Adipose tissue (tissue), 3 donors: Measurements from ENCODE around the gene ANKRD55. TPM values are rescaled to one million over a fixed set of nuclear protein-coding genes. Genes with fewer than 3 reads are reported as not detected.
"Not testable (repeated sequence)": the region's sequence is repeated elsewhere in the genome, so short reads cannot be mapped to it uniquely, and the experiment has no call there.

ENCODE experiments used
- H3K27ac ChIP-seq: one replicate; pipeline ENCODE4 v1.5.1; 2013; ENCODE audit warnings: low read depth, low read length
- WGBS, 3 donors: extraction: QIAGEN DNeasy Blood & Tissue Kit; methylation state at CpG; one replicate each; pipeline ENCODE4 v1.1.7; 2013; 5-methylcytosine and 5-hydroxymethylcytosine counted together
- polyA plus RNA-seq, 3 donors: library from polyadenylated mRNA; stranded (reverse); fragments of 200-250 nt; gene quantifications; one replicate each; pipeline ENCODE4 v1.2.3, GENCODE V29; 2013
- donor health status: healthy with polysubstance abuse.
- donor health status: Bipolar disorder and iron deficiency.
- donor health status: healthy.

Gene ANKRD55
- polyA plus RNA-seq = under 1 TPM; 0.07 to 0.34 (median 0.20) TPM

DNA sequence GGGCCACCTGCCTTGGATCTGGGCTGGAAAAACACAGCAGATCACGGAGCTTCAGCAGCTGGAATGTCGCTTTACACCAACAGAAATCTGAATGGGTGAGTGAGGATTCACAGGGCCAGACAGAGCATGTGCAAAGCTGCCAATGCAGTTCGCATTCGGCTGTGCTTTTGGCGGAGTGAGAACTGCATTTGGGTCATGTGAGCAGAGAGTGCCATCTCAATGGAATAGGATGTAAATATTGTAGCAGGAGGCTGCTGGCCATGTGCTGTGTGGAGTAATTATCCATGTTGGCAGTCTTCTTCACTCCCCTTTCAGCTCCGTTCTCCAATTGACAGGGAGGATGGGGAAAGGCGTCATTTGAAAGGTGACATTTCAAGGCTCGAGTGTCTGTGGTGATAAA, at the start of gene ANKRD55:
ANKRD55 (minus strand) TSS at position 101 of the 400 bp plus-strand sequence. CDS start 417 bp downstream, outside the sequence.
- no peak within 1 kb of the TSS for H3K27ac ChIP-seq
- 32 to 74% (median 65%) methylated on average over 8 of the region's 8 CpGs for WGBS, 3 donors

GRCh38 chr5:56282216-56282615, 49.1 kb upstream of the ANKRD55 start:
- no peak overlapping the region for H3K27ac ChIP-seq
- 97 to 100% (median 98%) methylated on average over 1 of the region's 1 CpG for WGBS, 3 donors

- WGBS, 3 donors = 81 to 88% (median 85%) methylated on average over 5 of the region's 5 CpGs
- H3K27ac ChIP-seq = no peak overlapping the region
Observed at GRCh38 chr5:56281489-56282165, 48.5 kb upstream of the ANKRD55 start.

- no peak overlapping the region for H3K27ac ChIP-seq
- 26 to 48% (median 32%) methylated on average over 2 of the region's 2 CpGs for WGBS, 3 donors
Observed at GRCh38 chr5:56279979-56280378, 46.8 kb upstream of the ANKRD55 start.

GRCh38 chr5:56279291-56279690, 46.2 kb upstream of the ANKRD55 start:
- no peak overlapping the region for H3K27ac ChIP-seq
- 50 to 86% (median 55%) methylated on average over 6 of the region's 6 CpGs for WGBS, 3 donors

- 77 to 91% (median 82%) methylated on average over 7 of the region's 7 CpGs for WGBS, 3 donors
- H3K27ac ChIP-seq = no peak overlapping the region
Observed at GRCh38 chr5:56278335-56278753, 45.2 kb upstream of the ANKRD55 start.

DNA sequence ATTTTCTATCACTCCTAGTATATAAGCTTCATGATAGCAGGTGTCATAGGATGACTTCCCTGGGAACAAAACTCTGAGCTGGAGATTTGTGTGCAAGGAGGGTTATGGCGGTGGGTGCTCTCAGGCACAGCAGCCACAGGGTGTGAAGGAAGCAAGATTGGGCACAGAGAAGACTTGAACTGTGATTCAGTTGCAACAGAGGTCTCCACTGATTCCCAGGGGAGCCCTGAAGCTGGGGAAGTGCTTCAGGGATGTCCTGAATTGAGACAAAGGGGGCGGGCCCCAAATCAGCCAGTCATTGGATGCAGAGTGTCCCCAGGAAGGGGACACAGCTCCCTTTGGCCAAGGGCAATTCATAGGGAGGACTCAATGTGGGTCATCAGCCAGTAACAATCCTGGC, 44.4 kb upstream of the ANKRD55 start:
- no peak overlapping the region for H3K27ac ChIP-seq
- WGBS, 3 donors = 76 to 95% (median 81%) methylated on average over 2 of the region's 2 CpGs

GRCh38 chr5:56273376-56273955, 40.3 kb upstream of the ANKRD55 start:
- H3K27ac ChIP-seq = no peak overlapping the region
- WGBS, 3 donors = 73 to 82% (median 74%) methylated on average over 4 of the region's 4 CpGs

DNA sequence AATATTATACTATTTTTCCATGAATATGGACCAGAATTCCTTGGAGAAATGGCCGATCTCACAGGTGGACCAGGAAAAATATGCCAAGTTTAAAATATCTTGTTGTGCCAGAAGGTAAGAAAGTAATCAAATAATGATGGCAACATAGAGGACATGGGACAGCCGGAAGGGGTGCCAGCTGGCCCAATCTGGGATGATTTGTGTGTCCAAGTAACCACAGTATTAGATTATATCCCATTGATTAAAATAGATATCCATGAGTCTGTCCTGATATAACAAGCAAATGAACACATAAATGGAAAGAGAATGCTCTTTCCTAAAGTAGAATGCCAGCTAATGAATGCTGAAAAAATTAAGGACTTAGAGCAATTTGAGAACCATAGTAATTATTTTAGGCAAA, 39.6 kb upstream of the ANKRD55 start:
- 54 to 97% (median 94%) methylated on average over 2 of the region's 2 CpGs for WGBS, 3 donors
- no peak overlapping the region for H3K27ac ChIP-seq

- WGBS, 3 donors = 37 to 43% (median 39%) methylated on average over 6 of the region's 6 CpGs
- no peak overlapping the region for H3K27ac ChIP-seq
Observed at GRCh38 chr5:56270568-56271392, 37.6 kb upstream of the ANKRD55 start.

- 89 to 95% (median 91%) methylated on average over 6 of the region's 6 CpGs for WGBS, 3 donors
- H3K27ac ChIP-seq = no peak overlapping the region
Observed at GRCh38 chr5:56270058-56270457, 36.9 kb upstream of the ANKRD55 start.

- no peak overlapping the region for H3K27ac ChIP-seq
- 37 to 44% (median 37%) methylated on average over 6 of the region's 6 CpGs for WGBS, 3 donors
Observed at GRCh38 chr5:56269216-56269927, 36.2 kb upstream of the ANKRD55 start.

- not testable (repeated sequence) for H3K27ac ChIP-seq
- 89 to 94% (median 89%) methylated on average over 3 of the region's 3 CpGs for WGBS, 3 donors
Observed at GRCh38 chr5:56268707-56269106, 35.6 kb upstream of the ANKRD55 start.

GRCh38 chr5:56267856-56268255, 34.7 kb upstream of the ANKRD55 start:
- H3K27ac ChIP-seq = no peak overlapping the region
- 78 to 95% (median 92%) methylated on average over 3 of the region's 3 CpGs for WGBS, 3 donors

DNA sequence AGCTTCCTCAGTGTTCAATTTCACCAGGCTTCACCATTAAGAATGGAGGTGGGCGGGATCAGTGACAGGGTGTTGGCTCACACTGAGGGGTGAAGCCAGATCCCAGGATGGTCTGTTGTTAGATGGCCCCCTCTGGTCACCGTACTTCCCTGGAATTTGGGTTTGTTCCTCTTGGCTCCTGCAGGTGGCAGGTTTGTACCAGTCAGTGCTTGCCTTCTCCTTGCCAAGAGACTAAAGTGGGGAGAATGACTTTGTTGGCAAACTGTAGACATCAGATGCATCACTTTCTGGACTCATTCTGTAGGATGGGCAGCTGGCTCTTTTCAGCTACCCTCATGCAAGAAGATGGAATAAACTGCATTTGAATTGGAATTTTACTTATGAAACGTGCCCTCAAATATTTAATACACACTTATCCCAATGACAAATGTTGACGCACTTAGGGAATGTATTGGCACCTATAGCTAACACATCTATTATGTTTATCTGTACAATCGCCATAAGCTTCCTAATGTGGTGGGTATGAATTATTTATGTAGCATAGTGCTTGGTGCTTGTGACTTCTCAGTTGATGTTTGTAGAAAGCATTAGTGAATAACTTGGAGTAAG, 31.4 kb upstream of the ANKRD55 start:
- 59 to 78% (median 74%) methylated on average over 5 of the region's 5 CpGs for WGBS, 3 donors
- H3K27ac ChIP-seq = no peak overlapping the region

- no peak overlapping the region for H3K27ac ChIP-seq
Observed at GRCh38 chr5:56262279-56262678, 29.1 kb upstream of the ANKRD55 start.

GRCh38 chr5:56259002-56259511, 25.9 kb upstream of the ANKRD55 start:
- 8 to 34% (median 28%) methylated on average over 2 of the region's 2 CpGs for WGBS, 3 donors
- no peak overlapping the region for H3K27ac ChIP-seq

More at GRCh38 chr5:56262279-56262678, 29.1 kb upstream of the ANKRD55 start:
- 74 to 82% (median 74%) methylated on average over 3 of the region's 3 CpGs for WGBS, 3 donors
